ENCODE measurements around the gene ARAP1. TPM values are rescaled to one million over a fixed set of nuclear protein-coding genes. Genes with fewer than 3 reads are reported as not detected.
A peak's percentile ranks its signal among the peaks of the same experiment; 100 is the strongest.

The ARAP1 gene
- polyA plus RNA-seq, 3 donors from 2014 or later, result 4.7 to 34.6 (median 16.4) TPM

DNA sequence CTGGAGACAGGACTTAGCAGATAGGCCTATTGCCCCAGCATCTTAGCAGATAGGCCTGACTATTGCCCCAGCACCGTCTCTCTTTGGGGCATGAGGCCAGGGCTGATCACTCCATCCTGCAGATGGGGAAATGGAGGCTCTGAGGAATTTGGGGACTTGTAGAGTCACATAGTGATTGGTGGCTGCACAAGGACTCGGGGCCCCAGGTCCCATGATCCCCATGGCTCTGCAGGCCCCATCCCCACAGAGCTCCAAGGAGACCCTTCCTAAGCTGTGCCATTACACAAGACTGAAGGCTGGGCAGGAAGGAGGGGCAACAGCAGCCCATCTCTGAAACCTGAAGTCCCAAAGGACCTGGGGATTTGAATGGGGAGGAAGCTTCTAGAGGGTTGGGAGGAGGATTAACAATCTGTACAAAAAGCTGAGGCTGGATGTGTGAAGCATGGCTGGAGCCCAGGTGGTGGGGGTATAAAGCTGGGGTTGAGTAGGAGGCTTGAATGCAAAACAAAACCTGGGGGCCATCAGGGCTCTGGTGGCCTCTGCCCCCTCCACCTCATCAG is 1.6 kb downstream of the ARAP1 start:
- Mint-ChIP-seq H3K4me3 (peak overlapping the region; percentile 87 to 93 (median 91)), H3K36me3 (peaks cover 0 to 11% (median 4%) of the 10 kb centered on the region in 3 donors), H3K4me1 (peaks cover 56 to 61% of the 10 kb centered on the region in 2 donors), H3K27ac (peak overlapping the region; percentile 88 to 96 (median 94)), H3K9me3 (no peaks in the 10 kb centered on the region), H3K27me3 (ENCODE audit: low read depth in 3 of 3) (peaks cover 8 to 10% (median 9%) of the 10 kb centered on the region in 3 donors)
- no peak for DNase-seq

DNA sequence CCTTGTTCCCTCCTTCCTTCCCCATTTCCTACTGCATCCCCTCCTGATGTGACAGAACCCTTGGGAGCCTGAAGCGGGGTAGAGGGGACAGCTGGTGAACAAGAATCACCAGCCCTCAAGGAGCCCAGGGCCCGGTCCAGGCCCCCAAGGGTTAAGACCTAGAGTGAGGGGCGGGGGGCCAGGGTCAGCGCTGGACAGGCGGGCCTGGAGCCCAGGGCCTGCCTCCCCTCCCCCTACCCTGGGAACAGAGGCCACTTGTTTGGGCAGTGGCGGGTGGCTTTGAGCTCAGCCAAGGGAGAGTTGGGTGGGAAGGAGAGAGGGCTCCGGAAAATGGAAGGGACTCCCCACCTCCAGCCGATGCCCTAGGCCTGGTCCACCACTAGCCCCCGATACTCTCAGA is 2.1 kb downstream of the ARAP1 start:
- no peak for DNase-seq
- Mint-ChIP-seq H3K4me3 (peak overlapping the region in 4 of 5 donors; percentile 73 to 93 (median 91)), H3K9me3 (no peaks in the 10 kb centered on the region), H3K27ac (peak overlapping the region in 5 of 6 donors; percentile 43 to 96 (median 93)), H3K27me3 (ENCODE audit: low read depth in 3 of 3) (peaks cover 8 to 10% (median 9%) of the 10 kb centered on the region in 3 donors), H3K4me1 (peaks cover 59 to 61% of the 10 kb centered on the region in 2 donors), H3K36me3 (peaks cover 0 to 11% (median 4%) of the 10 kb centered on the region in 3 donors)

DNA sequence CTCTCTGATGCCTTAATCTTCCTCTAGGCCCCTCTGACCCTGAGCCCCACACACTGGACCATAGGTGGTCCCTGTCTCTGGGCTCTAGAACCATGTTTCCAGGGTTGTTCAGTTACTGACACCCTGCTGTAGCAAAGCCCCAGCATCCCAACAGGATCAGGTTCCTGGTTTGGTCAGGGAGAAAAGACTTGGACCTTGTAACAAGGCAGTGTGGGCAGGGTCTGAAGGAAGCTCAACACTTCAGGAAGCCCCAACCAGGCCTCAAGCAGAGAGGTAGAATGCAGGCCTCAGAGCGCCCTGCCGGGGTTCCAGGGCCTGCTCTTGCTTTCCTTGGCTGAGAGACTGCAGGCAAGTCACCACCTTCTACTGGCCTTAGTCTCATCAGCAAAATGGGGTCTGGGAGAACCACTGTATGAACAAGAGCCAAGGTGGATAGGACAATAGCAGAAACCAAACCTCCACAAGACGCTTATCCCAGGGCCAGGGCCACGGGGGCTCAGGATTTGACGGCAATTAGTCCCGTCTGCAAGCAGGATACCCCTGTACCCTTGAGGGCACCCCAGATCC is 4.8 kb downstream of the ARAP1 start:
- Mint-ChIP-seq H3K27ac (peak overlapping the region; percentile 68 to 91 (median 81)), H3K9me3 (no peaks in the 10 kb centered on the region), H3K36me3 (peaks cover 0 to 11% (median 0%) of the 10 kb centered on the region in 3 donors), H3K4me3 (peak overlapping the region in 1 of 5 donors; percentile 29), H3K4me1 (peaks cover 71 to 75% of the 10 kb centered on the region in 2 donors), H3K27me3 (ENCODE audit: low read depth in 3 of 3) (peaks cover 6 to 10% (median 9%) of the 10 kb centered on the region in 3 donors)
- no peak for DNase-seq

DNA sequence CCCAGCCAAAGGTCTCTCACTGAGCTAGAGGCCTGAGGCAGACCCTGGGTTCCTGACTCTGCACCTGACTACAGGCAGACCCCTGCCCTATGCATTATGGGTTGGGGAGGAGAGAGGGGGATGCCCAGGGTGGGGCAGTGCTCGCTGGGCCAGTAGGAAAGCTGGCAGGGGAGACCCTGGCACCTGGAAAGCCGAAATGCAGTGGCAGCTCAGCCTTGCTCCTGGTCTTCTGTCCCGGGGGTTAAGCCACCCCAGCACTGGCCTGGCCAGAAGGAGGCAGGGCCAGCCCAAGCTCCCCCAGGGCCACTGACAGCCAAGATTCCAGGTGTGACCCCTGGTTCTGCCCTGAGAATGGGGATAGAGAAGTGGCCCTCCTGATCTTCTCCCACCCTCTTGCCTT is 5.4 kb downstream of the ARAP1 start:
- Mint-ChIP-seq H3K27ac (peak overlapping the region; percentile 68 to 91 (median 81)), H3K36me3 (peaks cover 0 to 11% (median 0%) of the 10 kb centered on the region in 3 donors), H3K4me1 (peaks cover 74 to 80% of the 10 kb centered on the region in 2 donors), H3K27me3 (ENCODE audit: low read depth in 3 of 3) (peaks cover 5 to 10% (median 7%) of the 10 kb centered on the region in 3 donors), H3K4me3 (peak overlapping the region in 1 of 5 donors; percentile 29), H3K9me3 (no peaks in the 10 kb centered on the region)
- no peak for DNase-seq

DNA sequence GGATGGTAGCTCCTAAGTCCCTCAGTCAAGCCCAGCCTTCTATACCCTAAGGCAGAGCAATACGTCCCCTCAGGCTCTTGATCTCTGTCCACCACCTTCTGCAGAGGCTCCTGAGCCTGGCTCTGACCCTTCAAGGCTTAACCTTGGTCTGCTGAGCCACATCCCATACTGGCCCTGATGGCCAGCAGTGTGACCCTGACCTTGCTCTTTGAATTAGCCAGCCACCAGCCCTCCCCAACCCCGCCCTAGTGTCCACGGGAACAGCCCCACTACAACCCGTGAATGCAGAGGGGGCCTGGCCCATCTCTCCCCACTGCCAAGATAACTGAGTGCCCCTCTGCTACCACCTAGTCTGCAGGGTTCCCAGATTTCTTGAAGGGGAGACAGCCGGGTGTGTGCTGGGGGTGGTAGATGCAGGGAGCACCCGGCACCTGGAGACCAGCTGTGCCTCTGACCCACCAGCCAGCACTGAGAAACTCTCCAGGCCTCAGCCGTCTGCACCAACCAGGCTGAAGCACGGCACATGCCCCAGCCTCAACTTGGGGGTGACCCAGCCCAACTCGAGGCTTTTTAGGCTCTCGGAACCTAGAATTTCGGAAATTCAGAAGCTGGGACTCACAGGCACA is 6.2 kb downstream of the ARAP1 start:
- Mint-ChIP-seq H3K36me3 (peaks cover 0 to 11% (median 0%) of the 10 kb centered on the region in 3 donors), H3K9me3 (no peaks in the 10 kb centered on the region), H3K4me3 (no peak overlapping the region), H3K27ac (peak overlapping the region; percentile 40 to 100 (median 79)), H3K27me3 (ENCODE audit: low read depth in 3 of 3) (peaks cover 11 to 14% (median 13%) of the 10 kb centered on the region in 3 donors), H3K4me1 (peaks cover 74 to 83% of the 10 kb centered on the region in 2 donors)
- no peak for DNase-seq

DNA sequence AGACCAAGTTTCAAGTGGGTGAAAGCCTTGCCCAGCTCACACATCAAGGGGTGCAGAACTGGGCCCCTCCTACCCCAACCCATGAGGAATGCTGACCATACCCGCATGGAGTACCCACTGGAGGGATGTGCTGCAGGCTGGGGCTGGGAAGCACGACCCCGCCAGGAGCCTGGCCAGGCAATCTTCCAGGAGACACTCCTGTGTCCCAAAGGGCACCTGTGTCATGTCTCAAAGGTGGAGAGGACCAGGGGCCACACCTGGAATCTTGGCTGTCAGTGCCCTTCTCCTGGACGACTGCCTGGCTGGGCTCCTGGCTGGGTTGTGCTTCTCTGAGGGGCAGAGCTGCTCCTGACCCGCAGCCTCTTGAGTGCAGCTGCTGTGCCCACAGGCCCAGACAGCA is 6.7 kb downstream of the ARAP1 start:
- no peak overlapping the region for H3K4me3 Mint-ChIP-seq
- no peaks in the 10 kb centered on the region for H3K9me3 Mint-ChIP-seq
- peaks cover 74 to 83% of the 10 kb centered on the region in 2 donors for H3K4me1 Mint-ChIP-seq
- peaks cover 0 to 11% (median 0%) of the 10 kb centered on the region in 3 donors for H3K36me3 Mint-ChIP-seq
- H3K27me3 Mint-ChIP-seq (ENCODE audit: low read depth in 3 of 3), result peaks cover 9 to 14% (median 13%) of the 10 kb centered on the region in 3 donors
- H3K27ac Mint-ChIP-seq, result peak overlapping the region; percentile 40 to 100 (median 79)
- no peak for DNase-seq

DNA sequence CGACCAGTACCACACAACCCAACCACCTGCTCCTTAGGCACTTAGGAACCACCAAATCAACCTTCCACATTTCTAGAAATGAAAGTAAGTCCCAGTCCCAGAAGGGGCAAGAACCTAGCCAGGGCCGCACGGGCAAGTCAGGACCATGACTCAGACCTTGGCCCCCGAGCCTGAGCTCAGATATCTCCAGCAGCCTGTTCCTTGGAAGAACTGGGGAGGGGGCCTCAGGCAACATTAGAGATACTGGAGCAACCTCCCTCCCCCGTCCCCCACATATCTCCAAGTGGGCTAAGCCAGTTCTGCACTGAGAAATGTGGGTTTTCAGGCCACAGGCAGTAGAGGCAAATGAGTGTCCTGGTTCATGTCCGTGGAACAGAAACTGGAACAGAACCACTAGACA is 7.7 kb downstream of the ARAP1 start:
- Mint-ChIP-seq H3K4me1 (peaks cover 77 to 83% of the 10 kb centered on the region in 2 donors), H3K27ac (peak overlapping the region; percentile 99 to 100 (median 100)), H3K36me3 (peaks cover 0 to 11% (median 0%) of the 10 kb centered on the region in 3 donors), H3K4me3 (peak overlapping the region; percentile 67 to 74 (median 73)), H3K27me3 (ENCODE audit: low read depth in 3 of 3) (peaks cover 7 to 17% (median 14%) of the 10 kb centered on the region in 3 donors), H3K9me3 (no peaks in the 10 kb centered on the region)
- DNase-seq, result no peak

DNA sequence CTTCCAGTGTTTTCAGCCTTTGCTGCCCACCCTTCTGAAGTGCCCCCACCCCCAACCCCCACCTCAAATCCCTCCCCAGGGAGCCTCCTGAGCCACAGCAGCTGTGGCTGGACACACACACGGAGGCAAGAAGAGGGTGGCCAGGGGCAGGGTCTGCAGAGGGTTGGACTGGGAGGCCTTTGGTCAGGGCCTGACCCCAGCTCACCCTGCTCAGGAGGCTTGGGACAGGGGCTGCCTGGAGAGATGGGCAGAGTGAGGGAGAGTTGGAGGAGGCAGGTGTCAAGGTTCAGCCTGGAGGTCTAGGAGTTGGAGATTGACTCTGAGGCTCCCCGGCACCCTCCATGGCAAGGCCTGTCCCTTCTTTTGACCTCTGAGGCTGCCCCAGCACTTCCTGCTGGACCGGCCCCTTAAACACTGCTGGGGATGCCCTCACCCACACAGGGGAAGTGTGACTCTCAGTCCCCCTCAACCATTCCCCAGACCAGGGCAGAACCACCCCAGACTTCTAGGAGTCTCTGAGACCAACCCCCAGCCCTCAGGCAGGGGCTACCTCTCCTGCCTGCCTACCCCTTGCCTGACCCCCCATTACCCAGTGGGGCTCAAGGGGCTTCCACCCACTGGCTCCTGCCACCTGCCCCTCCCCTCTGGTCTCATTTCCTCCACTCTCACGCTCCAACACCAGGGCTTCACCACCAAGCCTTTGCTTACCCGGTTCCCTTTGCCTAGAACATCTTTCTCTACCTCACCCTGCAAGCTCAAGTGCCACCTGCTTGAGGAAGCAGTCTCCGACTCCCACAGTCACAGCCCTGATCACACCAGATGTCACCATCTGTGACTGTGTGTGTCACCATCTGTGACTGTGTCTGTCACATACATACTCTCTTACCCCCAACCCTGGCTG is 8.6 kb downstream of the ARAP1 start:
- Mint-ChIP-seq H3K27me3 (ENCODE audit: low read depth in 3 of 3) (peaks cover 9 to 21% (median 19%) of the 10 kb centered on the region in 3 donors), H3K9me3 (no peaks in the 10 kb centered on the region), H3K36me3 (peaks cover 0 to 6% (median 0%) of the 10 kb centered on the region in 3 donors), H3K27ac (peak overlapping the region; percentile 99 to 100 (median 100)), H3K4me3 (peak overlapping the region; percentile 67 to 89 (median 73)), H3K4me1 (peaks cover 77 to 83% of the 10 kb centered on the region in 2 donors)
- DNase-seq, result peak; percentile 65 to 68 (median 67)

DNA sequence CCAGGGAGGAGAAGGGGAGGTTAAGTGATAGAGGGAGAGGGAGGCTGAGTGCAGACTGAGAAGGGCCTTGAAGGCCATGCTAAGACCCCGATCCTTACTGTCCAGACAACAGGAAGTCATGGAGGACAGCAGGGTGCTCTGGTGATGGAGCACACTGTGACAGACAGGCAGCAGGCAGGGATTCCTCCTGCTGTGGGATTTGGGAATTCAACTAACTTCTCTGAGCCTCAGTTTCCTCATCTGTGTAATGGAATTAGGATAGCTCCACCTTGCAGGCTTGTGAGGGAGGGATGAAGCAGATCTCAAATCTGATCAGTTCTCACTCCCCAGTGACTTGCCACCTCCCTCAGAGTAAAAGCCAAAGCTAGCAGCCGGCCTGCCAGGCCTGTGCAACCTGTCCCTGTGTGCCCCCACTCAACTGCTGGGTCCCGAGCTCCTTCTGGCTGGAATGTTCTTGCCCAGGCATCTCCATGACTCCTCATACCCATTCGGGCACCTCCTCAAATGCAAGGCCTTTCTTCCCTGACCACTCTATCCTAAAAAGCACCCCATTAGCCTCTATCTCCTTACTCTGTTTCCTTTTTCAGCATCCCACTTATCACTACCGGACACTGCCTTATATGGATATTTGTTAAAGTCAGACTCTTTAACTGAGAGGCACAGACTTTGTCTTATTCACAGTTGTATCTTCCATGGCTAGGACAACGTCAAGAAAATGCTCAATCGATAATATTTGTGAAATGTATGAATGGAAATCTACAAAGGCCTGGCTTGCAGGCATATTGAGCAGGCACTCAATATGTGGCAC is 9.5 kb downstream of the ARAP1 start:
- H3K4me1 Mint-ChIP-seq, result peaks cover 83% of the 10 kb centered on the region in 2 donors
- peaks cover 0 to under 1% (median 0%) of the 10 kb centered on the region in 3 donors for H3K36me3 Mint-ChIP-seq
- no peaks in the 10 kb centered on the region for H3K9me3 Mint-ChIP-seq
- H3K27me3 Mint-ChIP-seq (ENCODE audit: low read depth in 3 of 3), result peaks cover 13 to 26% (median 25%) of the 10 kb centered on the region in 3 donors
- peak overlapping the region; percentile 81 to 96 (median 90) for H3K4me3 Mint-ChIP-seq
- H3K27ac Mint-ChIP-seq, result peak overlapping the region; percentile 99 to 100 (median 100)
- no peak for DNase-seq

DNA sequence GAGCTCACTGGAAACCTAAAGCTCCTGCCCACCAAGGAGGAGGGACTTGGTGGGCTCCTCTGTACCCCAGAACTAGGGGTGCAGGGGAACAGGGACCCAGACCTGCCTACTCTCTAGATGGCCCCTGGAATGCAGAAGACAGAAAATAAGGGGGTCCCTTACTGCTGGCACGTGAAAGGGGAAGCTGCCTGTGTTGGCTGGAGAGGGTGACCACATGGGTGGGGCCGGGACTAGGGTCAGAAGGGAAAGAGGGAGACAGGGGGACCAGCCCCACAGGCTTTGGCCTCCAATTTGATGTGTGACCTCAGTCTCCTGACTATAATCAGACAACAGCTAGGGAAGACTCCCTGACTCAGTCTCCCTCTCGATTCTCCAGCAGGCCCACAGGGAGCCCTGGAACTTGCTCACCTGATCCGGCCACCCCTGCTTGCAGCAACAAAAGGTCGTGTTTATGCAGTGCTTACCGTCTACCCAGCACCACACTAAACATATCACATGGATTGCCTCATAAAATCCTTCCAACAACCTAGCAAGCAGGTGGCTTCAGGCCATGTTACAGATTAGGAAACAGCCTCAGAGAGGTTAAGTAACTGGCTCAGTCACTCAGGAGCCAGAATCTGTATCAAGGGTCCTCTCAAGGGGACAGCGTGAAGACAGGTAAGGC is 10.2 kb downstream of the ARAP1 start:
- peak overlapping the region; percentile 99 to 100 (median 100) for H3K27ac Mint-ChIP-seq
- peaks cover 83 to 88% of the 10 kb centered on the region in 2 donors for H3K4me1 Mint-ChIP-seq
- peaks cover 13 to 32% (median 29%) of the 10 kb centered on the region in 3 donors for H3K27me3 Mint-ChIP-seq (ENCODE audit: low read depth in 3 of 3)
- DNase-seq, result no peak
- peaks cover 0 to 5% (median 0%) of the 10 kb centered on the region in 3 donors for H3K36me3 Mint-ChIP-seq
- H3K9me3 Mint-ChIP-seq, result no peaks in the 10 kb centered on the region
- H3K4me3 Mint-ChIP-seq, result peak overlapping the region; percentile 81 to 96 (median 90)

DNA sequence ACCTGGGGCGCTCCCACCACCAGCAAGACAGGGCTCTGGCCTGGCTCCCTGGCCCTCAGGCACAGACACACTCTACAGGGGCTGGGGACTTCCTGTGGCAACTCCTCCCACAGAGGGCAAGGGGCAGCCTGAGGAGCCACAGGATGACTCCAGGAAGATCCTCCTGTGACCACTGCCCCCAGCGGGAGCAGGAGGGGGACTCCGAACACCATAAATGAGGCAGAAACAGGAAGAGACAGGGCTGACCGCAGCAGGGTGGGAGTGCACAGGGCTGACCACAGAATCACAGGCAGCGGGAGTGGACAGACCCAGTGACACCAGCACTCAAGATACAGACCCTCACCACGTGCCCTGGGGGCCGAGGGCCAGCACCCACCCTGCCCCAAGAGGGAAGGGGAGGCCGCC is 10.8 kb downstream of the ARAP1 start:
- H3K27ac Mint-ChIP-seq, result peak overlapping the region; percentile 99 to 100 (median 100)
- DNase-seq, result peak; percentile 80 to 87 (median 85)
- H3K27me3 Mint-ChIP-seq (ENCODE audit: low read depth in 3 of 3), result peaks cover 19 to 36% (median 35%) of the 10 kb centered on the region in 3 donors
- peak overlapping the region; percentile 81 to 96 (median 90) for H3K4me3 Mint-ChIP-seq
- H3K9me3 Mint-ChIP-seq, result no peaks in the 10 kb centered on the region
- H3K4me1 Mint-ChIP-seq, result peaks cover 85 to 93% of the 10 kb centered on the region in 2 donors
- H3K36me3 Mint-ChIP-seq, result peaks cover 0 to 5% (median 0%) of the 10 kb centered on the region in 3 donors
